Glomerular visceral epithelial cell (primary cell): Measurements from ENCODE around the gene B3GALT5.
"Not testable (repeated sequence)": the region's sequence is repeated elsewhere in the genome, so short reads cannot be mapped to it uniquely, and the experiment has no call there.

Experiments used
- DNase-seq: peaks from one replicate; pipeline ENCODE4 v3.0.0-alpha.2; 2016; ENCODE audit errors: extremely low spot score

B3GALT5 gene, protein sequence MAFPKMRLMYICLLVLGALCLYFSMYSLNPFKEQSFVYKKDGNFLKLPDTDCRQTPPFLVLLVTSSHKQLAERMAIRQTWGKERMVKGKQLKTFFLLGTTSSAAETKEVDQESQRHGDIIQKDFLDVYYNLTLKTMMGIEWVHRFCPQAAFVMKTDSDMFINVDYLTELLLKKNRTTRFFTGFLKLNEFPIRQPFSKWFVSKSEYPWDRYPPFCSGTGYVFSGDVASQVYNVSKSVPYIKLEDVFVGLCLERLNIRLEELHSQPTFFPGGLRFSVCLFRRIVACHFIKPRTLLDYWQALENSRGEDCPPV

GRCh38 chr21:39612233-39613040, at the start of gene B3GALT5:
Gene B3GALT5, plus strand, starts transcription at chr21:39612940. Its CDS starts 47,620 bp downstream, at chr21:39660560.
- peak; percentile 62 for DNase-seq

DNA sequence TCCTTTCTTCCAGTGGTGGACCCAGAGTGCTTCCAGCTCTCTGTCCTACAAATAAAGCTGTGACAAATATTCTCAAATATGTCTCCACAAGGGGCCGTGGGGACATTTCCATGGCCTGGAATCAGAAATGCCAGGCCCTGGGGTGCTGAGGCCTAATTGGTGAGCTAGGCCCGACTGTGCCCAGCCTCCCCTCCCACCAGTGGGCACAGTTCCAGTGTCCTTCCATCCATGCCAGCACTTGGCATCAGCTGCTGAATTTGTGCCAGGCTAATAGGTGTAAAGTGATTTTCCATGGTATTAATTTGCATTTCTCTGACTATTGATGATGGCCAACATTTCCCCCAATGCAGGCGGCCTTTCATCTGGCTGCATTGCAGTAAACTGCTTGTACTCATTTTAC, 48.5 kb upstream of the B3GALT5 start:
- no peak for DNase-seq

DNA sequence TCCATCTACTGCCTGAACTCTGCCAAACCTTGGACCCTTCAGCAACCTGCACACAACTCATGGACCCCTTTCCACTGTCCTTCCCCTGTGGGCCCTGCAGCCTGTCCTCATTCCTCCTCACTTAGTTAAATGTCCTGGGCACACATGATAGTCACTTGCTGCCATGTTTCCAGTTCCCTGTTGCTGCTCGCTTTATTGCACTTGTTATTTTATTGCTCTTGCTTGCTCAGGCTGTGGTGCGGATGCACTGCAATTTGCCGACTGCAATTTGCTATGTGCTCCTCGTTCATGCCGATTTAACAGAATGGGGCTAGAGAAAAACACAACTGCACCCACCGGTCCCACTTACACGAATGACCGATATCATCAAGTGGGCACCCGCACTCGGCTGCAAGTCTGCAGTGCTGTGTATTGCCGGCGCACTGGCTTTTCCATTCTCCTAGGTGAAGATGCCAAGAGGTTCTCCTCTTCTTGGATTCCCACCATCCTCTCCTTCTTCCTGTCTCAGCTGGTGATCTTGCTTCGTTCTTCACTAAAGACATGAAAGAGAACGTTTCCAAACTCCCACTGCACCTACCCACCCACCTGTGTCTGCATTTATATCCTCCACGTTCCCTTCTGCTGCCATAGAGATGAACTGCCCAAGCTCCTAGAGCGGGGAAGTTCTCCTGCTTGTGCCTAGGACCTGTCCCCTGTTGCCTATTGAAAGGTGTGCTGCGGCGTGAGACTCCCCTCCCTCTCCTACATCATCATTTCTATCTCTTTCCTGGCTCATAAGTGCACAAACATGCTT, 45.4 kb upstream of the B3GALT5 start:
- DNase-seq = no peak

- DNase-seq = no peak
Observed at GRCh38 chr21:39568361-39568760, 44.4 kb upstream of the B3GALT5 start.

- DNase-seq = no peak
Observed at GRCh38 chr21:39575775-39576174, 37.0 kb upstream of the B3GALT5 start.

DNA sequence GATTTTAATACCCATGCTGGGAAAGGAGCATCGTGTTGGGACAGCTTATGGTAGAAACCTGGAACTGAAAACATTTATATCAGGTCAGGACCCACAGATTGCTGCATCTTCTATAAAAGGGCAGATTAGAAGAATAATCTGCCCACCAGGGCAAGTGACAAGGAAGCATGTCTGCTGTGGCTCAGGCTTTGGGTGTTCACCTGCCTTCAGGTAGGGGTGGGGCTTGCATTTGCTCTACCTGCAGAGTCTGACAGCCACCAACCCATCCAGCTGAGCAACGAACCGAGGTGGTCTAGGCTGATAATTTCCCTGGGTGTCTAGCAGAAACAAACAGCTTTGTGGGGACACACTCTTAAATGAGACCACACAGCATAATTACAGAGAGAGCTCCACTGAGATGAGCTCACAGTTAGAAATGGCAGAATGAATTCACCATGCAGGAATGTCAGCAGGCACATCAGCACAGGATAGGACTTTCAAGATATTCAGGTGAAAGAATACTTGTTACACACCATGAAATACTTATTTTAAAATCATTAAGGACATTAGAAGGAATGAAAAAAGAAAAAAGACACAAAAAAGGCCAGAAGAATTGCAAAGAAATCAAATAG, 36.1 kb upstream of the B3GALT5 start:
- DNase-seq = no peak

DNA sequence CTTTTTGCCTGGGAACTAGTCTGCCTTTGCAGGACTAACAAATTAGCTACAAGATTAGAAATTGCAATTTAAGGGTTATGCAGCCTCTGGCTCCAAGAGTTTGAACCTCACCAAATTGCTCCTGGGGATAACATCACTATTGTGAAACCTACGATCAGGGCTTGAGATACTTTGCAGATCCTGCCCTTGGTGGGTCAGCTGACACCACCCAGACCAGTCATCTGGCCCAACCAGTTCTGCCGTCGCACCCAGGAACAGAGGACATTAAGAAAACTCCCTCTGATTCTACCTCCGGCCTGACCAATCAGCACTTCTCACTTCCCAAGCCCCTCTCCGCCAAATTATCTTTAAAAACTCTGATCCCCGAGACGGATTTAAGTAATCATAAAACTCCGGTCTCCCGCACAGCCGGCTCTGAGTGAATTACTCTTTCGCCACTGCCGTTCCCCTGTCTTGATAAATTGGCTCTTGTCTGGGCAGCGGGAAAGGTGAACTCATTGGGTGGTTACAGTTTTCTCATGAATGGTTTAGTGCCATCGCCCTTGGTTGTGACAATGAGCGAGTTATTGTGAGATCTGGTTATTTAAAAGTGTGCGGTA, 32.9 kb upstream of the B3GALT5 start:
- no peak for DNase-seq

DNA sequence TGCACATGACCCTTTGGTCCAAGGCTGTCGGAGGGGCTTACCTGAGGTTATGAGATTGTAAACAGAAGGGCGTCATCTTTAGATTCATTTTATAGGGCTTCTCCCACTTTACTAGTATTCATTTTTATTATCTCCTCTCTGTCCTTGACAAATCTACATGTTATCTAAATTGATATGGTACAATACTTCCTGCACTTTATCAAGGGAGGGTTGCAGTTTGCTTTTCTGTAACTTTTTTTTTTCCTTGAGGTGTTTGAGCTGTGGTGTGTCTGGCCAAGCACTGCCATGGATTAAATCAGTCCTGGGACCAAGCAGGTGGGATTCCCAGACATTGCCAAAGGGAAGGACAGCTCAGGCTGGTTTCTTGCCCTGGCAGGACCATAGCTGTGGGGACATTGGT, 32.0 kb upstream of the B3GALT5 start:
- no peak for DNase-seq

- no peak for DNase-seq
Observed at GRCh38 chr21:39581414-39581813, 31.3 kb upstream of the B3GALT5 start.

DNA sequence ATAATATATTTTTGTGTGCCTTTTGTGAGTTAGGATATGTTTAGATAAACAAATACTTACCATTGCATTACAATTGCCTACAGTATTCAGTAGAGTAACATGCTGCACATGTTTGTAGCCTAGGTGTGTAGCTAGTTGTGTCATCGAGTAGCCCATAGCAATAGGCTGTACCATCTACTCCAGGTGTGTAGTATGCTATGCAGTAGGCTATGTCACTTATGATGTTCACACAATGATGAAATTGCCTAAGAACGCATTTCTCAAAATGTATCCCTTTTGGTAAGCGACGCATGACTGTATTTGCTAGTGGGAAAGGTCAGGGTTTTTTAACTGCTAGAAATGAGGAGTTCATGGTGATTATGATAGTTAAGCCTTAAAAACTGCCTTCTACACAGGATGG, 30.0 kb upstream of the B3GALT5 start:
- no peak for DNase-seq

GRCh38 chr21:39583586-39583985, 29.2 kb upstream of the B3GALT5 start:
- DNase-seq = not testable (repeated sequence)

DNA sequence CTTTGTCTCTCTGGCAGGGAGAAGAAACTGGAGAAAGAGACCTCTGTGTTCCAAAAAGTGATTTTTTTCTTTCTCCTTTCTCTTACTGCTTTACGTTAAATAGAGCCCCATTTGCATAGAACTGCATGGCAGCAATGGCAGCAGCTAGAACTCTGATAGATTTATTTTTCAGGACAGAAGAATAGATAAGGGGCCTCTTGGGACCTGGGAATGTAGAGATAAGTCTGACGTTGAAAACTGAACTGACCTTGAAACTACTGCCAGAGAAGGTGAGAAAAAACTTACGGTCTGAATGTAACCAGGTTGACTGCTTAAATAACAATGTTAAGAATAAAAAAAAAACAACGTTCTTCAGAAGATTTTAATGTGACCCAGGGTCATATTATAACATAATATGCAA, 25.4 kb upstream of the B3GALT5 start:
- DNase-seq = no peak

DNA sequence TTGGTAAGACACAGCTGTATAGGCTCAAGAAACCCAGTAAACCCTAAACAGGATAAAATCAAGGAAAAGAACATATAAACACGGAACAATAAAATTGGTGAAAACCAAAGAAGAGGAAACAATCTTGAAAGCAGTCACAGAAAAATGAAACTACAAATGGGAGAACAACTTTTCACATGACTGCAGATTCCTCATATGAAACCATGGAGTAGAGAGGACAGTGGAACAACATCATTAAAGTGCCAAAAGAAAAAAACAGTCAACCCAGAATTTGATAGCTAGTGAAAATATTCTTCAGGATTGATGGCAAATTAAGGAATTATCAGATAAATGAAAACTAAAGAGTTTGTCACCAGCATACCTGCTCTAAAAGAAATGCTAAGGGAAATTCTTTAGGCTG, 23.9 kb upstream of the B3GALT5 start:
- DNase-seq = no peak

DNA sequence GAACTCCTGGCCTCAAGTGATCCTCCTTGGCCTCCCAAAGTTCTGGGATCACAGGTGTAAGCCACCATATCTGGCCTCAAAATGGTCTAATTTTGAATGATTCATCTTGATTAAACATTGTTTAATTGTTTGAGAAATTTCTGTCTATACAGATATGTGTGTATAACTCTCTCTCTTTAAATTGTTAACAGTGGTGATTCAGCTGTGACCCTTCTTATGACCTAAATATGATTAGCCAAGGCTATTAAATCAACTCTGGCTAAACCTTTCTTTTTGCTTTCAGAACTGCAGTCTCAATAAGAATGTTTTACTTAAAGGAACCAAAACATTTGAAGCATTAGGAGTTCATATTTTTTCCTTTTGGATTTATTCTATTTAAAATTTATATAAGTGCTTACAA, 19.2 kb upstream of the B3GALT5 start:
- no peak for DNase-seq

GRCh38 chr21:39595465-39595864, 17.3 kb upstream of the B3GALT5 start:
- no peak for DNase-seq

GRCh38 chr21:39597595-39597994, 15.1 kb upstream of the B3GALT5 start:
- DNase-seq = no peak

DNA sequence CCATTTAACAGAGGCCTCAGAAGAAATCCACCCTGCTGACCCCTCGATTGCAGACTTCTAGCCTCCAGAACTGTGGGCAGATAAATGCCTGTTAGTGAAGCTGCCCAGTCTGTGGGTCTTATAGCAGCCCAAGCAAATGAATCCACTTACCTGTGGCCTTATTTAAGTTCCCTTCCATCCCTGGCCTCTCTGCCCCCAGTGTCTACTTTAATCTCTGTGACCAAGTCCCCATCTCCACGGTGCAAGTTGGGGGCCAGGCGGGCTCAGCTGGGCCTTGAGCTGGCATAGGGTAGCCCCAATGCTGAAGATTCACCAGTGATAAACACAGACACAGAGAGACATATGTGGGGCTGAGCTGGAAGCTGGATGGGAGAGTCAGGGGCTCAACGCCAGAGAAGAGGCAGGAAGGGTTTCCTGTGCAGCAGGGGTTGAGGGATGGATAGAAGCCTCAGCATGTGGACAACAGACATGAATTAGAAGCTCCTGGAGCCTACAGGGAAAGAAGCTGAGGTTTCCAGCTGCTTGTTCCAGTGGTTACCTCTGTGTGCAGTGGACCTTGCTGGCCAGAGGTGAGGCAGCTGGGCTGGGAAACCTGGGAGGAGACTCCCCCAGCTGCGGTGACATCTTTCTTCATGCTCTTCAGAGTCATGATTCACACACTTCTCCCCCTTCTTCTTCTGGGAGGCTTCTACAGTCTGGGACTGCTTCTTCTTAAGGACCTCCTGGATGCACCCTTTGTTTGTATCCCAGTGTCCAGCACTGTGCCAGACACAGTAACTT, 13.4 kb upstream of the B3GALT5 start:
- peak; percentile 69 for DNase-seq

- no peak for DNase-seq
Observed at GRCh38 chr21:39601187-39601928, 11.4 kb upstream of the B3GALT5 start.

- DNase-seq = no peak
Observed at GRCh38 chr21:39602076-39602689, 10.6 kb upstream of the B3GALT5 start.

- no peak for DNase-seq
Observed at GRCh38 chr21:39602793-39603192, 9.9 kb upstream of the B3GALT5 start.
